ENCODE data around the gene HADHB.
"Not testable (repeated sequence)": the region's sequence is repeated elsewhere in the genome, so short reads cannot be mapped to it uniquely, and the experiment has no call there.

Gene HADHB

GRCh38 chr2:26317377-26318105 lies 72.8 kb downstream of the HADHB start:
- no peak for TF ChIP-seq POLR2A (IDR thresholded peaks at IDR 0.05; ENCODE audit: low read depth, low read length)
- FAIRE-seq, result no peak

GRCh38 chr2:26318950-26319349 lies 74.2 kb downstream of the HADHB start:
- TF ChIP-seq POLR2A (IDR thresholded peaks at IDR 0.05; ENCODE audit: low read depth, low read length), result no peak
- DNase-seq (ENCODE audit: insufficient read length, low spot score) (no peak), FAIRE-seq (no peak)

More at GRCh38 chr2:26317377-26318105, 72.8 kb downstream of the HADHB start:
- no peak for DNase-seq (ENCODE audit: insufficient read length, low spot score)

- not testable (repeated sequence) for FAIRE-seq; DNase-seq (ENCODE audit: insufficient read length, low spot score)
Measured at GRCh38 chr2:26324479-26324878, 79.7 kb downstream of the HADHB start.

GRCh38 chr2:26324903-26325302 lies 80.2 kb downstream of the HADHB start:
- DNase-seq (ENCODE audit: insufficient read length, low spot score) (no peak), FAIRE-seq (no peak)
- no peak for TF ChIP-seq POLR2A (IDR thresholded peaks at IDR 0.05; ENCODE audit: low read depth, low read length)

GRCh38 chr2:26325851-26326250 lies 81.1 kb downstream of the HADHB start:
- DNase-seq (ENCODE audit: insufficient read length, low spot score) (no peak), FAIRE-seq (no peak)
- no peak for TF ChIP-seq POLR2A (IDR thresholded peaks at IDR 0.05; ENCODE audit: low read depth, low read length)

- FAIRE-seq, result no peak
- TF ChIP-seq POLR2A (IDR thresholded peaks at IDR 0.05; ENCODE audit: low read depth, low read length), result no peak
- no peak for DNase-seq (ENCODE audit: insufficient read length, low spot score)
Measured at GRCh38 chr2:26326514-26326913, 81.8 kb downstream of the HADHB start.

- DNase-seq (ENCODE audit: insufficient read length, low spot score), result no peak
- peak; percentile 27 for FAIRE-seq
- TF ChIP-seq POLR2A (IDR thresholded peaks at IDR 0.05; ENCODE audit: low read depth, low read length), result no peak
Measured at GRCh38 chr2:26327291-26328272, 82.8 kb downstream of the HADHB start.

- FAIRE-seq, result not testable (repeated sequence)
Measured at GRCh38 chr2:26329083-26329482, 84.3 kb downstream of the HADHB start.

GRCh38 chr2:26330114-26330549 lies 85.4 kb downstream of the HADHB start:
- FAIRE-seq (peak; percentile 97), DNase-seq (ENCODE audit: insufficient read length, low spot score) (peak; percentile 56)
- no peak for TF ChIP-seq POLR2A (IDR thresholded peaks at IDR 0.05; ENCODE audit: low read depth, low read length)

More at GRCh38 chr2:26329083-26329482, 84.3 kb downstream of the HADHB start:
- DNase-seq (ENCODE audit: insufficient read length, low spot score), result not testable (repeated sequence)

- FAIRE-seq, result no peak
- no peak for TF ChIP-seq POLR2A (IDR thresholded peaks at IDR 0.05; ENCODE audit: low read depth, low read length)
- no peak for DNase-seq (ENCODE audit: insufficient read length, low spot score)
Measured at GRCh38 chr2:26330604-26331003, 85.9 kb downstream of the HADHB start.

- FAIRE-seq; DNase-seq (ENCODE audit: insufficient read length, low spot score): not testable (repeated sequence)
Measured at GRCh38 chr2:26331321-26331720, 86.6 kb downstream of the HADHB start.

GRCh38 chr2:26333293-26333692 lies 88.6 kb downstream of the HADHB start:
- FAIRE-seq (no peak), DNase-seq (ENCODE audit: insufficient read length, low spot score) (no peak)
- no peak for TF ChIP-seq POLR2A (IDR thresholded peaks at IDR 0.05; ENCODE audit: low read depth, low read length)

GRCh38 chr2:26335231-26335630 lies 90.5 kb downstream of the HADHB start:
- DNase-seq (ENCODE audit: insufficient read length, low spot score), result no peak
- no peak for TF ChIP-seq POLR2A (IDR thresholded peaks at IDR 0.05; ENCODE audit: low read depth, low read length)
- no peak for FAIRE-seq

- FAIRE-seq (no peak), DNase-seq (ENCODE audit: insufficient read length, low spot score) (no peak)
- TF ChIP-seq POLR2A (IDR thresholded peaks at IDR 0.05; ENCODE audit: low read depth, low read length), result no peak
Measured at GRCh38 chr2:26336719-26337118, 92.0 kb downstream of the HADHB start.
